Urothelium cell line (cell line): ENCODE results near the gene FAM3C.

Source experiments
- DNase-seq: peaks from one replicate; pipeline ENCODE4 v3.0.0; 2011; ENCODE audit warnings: low spot score, mixed read lengths
- FAIRE-seq: peaks from 2 replicates; lab custom pipeline; 2011; peaks lifted over from hg19 to GRCh38; lab: Jason Lieb, UNC

Gene FAM3C

DNA sequence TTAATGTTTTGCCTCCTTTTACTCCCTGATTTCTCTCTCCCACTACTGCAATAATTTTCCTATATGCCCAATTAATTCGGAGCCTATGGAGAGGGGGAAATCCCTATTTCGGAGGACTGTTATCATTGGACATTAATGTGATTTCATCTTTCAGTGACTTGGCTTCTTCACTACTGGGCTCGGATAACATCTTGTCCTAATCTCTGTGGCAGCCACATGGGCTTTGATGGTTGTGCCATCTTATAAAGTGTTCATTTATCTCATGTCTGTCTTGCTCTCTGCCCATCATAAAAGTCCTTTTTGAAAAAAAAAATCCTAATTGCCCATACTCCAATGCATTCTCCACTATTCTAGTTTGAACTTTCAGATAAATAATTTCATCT is 15.5 kb upstream of the FAM3C start:
- no peak for DNase-seq

DNA sequence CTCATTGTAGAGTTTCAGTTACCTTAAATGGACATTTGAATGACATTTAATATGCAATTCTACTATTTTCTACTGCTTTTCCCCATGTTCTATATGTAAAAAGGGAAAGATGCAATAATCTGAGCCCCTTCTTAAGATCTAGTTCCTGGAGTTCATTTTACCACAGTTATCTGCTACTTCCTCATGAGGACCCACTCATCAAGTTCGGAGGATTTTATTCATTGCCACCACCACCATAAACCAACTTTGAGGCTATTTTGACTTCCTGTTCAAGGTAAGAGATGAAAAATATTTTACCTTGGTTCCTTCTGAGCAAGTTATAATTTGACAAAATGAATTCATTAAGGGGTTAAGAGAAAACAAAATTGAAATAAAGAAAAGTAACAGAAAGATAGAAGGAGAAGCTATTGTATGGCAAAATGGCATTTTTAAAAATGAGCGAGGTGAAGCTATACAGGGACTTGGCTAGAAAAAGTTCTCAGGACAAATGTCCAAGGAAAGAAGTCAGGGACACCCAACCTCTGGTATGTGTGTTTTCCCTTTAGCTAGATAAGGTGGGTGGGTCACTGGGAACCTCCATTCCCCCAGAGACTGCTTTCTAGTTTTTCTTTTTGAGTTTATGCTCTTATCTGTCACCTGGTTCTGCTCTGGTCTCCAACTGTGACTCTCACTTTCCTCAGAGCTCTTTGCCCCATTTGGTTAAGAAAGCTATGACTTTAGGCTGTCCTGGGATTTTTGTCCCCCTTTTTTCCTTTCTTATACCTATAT is 14.9 kb upstream of the FAM3C start:
- DNase-seq (no peak), FAIRE-seq (no peak)

More for the DNA sequence above, 15.5 kb upstream of the FAM3C start:
- FAIRE-seq, result no peak

DNA sequence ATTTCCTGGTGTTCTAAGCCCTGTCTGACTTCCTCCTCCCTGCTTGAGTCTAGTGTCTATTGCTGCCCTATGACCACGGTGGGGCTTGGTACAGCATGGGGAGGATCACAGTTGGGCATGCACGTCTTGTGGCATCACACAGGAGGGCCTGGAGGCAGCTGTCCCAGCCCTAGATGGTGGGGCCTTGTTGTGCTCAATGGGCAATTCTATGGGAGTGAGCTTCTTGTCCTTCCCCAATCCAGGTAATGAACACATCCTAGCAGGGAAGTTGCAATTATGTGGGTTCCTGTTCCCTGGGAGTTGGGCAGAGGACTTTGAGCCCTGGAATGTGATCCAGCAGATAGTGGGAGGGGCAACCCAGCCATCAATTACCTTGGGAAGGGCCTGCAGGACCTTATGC is 10.8 kb upstream of the FAM3C start:
- DNase-seq, result no peak
- no peak for FAIRE-seq

DNA sequence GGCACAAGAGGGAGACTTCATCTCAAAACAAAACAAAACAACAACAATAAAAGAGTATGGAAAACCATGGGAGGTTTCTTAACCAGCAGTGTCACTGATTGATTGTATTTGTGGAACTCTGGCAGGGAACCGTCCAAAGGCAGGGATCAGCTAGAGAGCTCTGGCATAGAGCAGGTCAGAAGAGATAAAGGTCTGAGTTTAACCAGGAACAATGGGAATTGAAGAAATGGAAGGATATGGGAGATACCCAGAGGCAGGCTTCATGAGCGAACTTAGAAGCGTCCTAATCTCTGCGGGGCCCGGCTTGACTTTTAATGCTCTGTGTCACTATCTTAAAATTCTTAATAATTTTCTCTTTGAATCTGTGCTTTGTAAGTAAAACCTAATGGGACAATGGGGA is 10.4 kb upstream of the FAM3C start:
- FAIRE-seq (no peak), DNase-seq (no peak)

DNA sequence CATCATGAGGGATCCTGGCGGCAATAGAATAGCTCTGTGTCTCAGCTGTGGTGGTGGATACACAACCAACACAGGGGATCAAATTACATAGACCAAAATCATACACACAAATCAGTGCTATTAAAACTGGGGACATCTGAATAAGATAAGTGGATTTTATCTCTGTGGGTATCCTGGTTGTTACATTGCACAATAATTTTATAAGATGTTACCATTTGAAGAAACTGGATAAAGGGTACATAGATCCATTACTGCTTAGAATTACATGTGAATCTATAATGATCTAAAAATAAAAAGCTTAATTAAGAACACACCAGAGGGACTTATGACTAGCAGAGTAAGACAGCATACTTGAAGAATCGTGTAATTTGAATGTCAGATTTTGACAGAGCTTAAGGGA is 8.2 kb upstream of the FAM3C start:
- FAIRE-seq, result no peak

DNA sequence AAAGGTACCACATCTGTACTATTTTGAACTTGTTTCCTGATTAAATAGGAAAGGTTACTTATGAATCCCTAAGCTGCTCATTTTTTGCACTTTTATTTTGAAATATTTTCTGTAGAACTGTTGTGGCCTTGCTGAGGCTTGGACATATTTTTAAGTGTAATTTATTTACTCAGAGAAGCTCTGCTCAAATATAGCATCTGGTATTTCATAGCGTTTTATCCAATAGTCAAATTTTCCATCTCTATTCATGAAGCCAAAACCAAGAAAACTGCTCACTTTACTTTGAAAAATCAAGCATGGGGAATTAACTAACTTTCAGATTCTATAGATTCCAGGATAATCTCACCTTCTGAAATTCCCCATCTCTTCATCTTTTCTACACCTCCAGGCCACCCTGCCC is 6.6 kb upstream of the FAM3C start:
- FAIRE-seq (no peak), DNase-seq (no peak)

More for the DNA sequence above, 8.2 kb upstream of the FAM3C start:
- DNase-seq, result no peak

DNA sequence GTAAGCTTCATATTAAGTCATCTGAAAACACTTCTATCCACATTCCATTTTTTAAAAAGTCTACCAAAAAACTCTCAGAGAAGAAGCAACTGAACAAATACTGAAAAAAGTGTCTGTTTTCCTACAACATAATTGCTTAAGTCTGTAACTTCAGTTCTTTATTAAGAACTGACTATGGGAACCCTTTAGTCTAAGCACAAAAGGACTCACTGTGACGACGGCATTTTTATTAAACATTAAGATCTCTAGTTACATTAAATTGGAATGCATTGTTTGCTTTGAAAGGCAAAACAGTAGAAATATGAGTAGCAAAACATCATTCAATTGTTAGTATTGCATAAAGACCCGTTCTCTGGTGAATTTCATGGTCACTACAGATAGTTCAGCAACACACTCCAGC is 5.8 kb upstream of the FAM3C start:
- DNase-seq, result no peak
- FAIRE-seq, result no peak

DNA sequence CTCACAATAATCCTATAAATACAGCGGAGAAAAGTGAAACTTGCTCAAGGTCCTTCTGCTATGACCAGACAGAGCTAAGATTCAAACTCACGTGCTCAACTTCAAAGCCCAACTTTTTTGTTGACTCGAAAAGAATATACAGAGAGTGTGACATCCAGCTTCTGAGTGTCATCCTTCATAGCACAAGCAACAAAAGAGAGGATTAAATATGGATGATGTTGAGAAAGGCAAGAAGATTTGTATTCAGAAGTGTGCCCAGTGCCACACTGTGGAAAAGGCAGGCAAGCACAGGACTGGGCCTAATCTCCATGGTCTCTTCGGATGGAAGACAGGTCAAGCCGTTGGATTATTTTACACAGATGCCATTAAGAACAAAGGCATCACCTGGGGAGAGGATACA is 2.1 kb upstream of the FAM3C start:
- FAIRE-seq (no peak), DNase-seq (no peak)

DNA sequence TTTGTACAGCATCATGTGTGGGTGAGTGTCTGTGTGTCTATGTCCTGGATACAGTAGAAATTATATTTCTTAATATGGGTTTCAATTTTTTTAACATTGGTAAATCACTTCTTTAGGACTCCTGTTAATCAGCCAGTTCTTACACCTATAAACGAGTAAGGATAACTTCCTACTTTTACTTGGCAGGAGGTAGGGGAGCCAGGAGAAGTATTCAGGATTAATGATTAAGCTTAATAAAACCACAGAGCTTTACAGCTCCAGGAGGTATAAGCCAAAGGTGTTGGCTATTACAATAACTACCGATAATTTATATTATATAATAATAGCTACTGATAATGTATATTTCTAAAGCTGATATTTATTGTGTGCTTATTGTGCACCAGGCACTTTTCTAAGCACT is 1.7 kb upstream of the FAM3C start:
- FAIRE-seq, result no peak
- no peak for DNase-seq

DNA sequence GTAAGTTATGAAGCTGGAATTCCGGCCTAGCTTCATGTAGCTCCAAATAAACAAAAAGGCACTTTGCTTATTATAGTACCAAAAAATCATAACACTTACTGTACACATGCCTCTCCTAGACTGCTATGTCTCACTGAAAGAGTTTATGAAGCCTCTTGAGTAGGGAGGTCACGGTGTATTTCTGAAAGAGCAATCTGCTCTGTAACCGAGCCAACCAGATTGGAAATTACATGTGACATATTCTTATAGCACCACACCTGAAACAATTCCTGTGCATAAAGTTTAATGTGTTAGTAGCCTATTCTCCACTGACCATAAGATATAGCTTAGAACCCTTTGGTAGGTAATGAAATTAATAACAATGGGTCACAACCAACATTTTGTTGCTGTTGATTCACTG is 1.3 kb upstream of the FAM3C start:
- FAIRE-seq (no peak), DNase-seq (no peak)

DNA sequence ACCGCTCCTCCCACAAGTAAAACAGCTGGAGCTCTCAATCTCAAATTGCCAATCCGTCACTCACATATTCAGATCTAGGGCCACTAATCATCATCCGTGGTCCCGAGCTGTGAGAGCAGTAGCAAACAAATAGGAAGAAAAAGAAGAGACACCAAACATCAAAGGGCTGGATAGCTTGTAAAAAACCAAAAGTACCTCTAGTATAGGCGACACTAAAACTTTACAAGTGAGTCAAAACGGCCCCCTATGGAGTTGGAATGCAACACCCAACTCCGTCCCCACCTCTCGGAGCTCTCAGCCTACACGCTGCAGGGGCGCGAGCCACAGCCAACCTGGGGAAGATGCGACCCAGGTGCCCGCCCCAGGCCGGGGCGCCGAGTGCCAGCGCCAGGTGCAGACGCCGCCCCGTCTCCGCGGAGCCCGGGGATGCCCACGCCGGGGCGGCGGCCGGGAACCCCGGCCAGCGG is 581 bp downstream of the FAM3C start:
- DNase-seq (peak; percentile 1), FAIRE-seq (no peak)

DNA sequence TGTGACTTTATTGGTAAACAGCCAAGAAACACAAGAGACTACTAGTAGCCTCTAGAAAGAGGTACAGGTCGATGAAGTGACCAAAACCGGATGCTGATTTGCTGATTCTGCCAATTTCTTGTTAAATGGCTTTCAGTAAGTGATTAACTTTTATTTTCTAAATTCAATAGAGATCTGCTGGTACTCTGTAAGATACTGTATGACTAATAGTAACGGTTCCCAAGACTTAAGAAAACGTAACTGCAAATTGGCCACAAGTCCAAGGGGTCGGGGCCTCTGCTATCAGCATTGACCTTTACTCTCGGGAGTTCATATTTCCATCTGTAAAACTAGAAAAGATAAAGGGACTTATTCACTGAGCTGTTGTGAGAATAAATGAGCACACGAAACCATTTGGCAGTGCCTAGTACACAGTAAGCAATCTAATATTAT is 1.4 kb downstream of the FAM3C start:
- no peak for DNase-seq
- no peak for FAIRE-seq

DNA sequence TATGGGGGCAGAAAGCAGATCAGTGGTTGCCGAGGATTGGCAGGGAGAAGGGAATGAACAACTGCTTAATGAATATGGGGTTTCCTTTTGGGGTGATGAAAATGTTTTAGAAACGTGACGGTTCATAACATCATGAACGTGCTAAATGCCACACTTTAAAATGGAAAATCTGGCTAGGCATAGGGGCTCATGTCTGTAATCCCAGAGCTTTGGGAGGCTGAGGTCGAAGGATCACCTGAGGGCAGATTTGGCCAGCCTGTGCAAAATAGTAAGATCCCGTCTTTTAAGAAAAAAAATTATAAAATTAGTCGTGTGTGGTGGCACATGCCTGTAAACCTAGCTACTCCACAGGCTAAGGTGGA is 3.1 kb downstream of the FAM3C start:
- DNase-seq (no peak), FAIRE-seq (no peak)

DNA sequence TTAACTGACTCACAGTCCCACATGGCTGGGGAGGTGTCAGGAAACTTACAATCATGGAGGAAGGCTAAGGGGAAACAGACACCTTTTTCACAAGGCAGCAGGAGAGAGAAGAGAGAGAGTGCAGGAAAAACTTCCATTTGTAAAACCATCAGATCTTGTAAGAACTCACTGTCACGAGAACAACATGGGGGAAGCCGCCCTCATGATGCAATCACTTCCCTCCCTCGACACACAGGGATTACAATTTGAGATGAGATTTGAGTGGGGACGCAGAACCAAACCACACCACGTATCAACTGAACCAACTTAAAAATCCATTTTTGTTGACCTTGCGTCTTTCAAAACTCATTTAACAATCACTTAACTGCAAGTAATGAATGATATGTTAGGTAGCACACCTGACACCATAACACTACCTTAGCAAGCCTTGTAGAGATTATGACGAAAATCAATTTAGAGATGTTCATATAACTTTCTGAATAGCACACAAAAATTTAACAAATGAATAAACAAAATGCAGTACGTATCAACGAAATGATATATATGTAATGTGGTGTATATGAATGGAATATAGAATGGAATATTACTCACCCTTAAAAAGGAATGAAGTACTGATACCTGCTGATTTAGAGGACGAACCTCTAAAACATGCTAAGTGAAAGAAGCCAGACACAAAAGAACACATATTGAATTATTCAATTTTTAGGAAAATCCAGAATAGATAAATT is 3.7 kb downstream of the FAM3C start:
- FAIRE-seq (no peak), DNase-seq (no peak)

DNA sequence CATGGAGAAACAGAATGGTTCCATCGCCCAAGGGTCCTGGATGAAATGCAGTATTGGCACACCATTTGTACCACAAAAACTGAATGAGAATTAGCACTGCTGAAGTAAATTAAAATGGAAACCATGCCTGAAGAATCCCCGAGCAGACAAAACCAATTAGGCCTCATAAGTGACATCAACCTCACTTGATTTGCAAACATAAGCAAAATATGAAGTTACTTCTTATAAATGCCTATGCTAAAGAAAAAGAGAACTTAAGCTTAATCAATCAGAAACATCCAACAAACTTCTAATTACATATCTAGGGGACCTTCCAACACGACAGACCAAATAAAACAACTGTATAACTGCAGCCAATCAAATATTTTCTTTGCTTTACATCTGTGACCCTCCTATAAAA is 4.4 kb downstream of the FAM3C start:
- no peak for DNase-seq
- FAIRE-seq, result no peak

DNA sequence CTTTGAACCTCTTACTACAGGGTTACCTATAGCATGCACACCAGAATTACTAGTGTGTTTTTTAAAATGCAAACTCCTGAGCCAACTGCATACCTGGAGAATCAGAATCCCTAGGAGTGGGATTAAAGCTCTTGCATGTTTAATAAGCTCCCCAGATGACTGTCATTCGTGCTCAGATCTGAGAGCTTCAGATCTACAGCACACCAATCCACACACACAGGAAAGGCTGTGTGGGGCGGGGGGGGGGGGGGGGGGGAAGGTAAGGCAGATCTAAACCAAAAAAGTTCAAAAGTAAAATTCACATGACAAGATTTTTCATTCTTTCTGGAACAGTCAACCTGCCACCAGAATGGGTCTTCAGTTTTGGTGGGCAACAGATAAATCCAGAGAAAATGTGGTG is 5.5 kb downstream of the FAM3C start:
- no peak for FAIRE-seq
- DNase-seq, result no peak

DNA sequence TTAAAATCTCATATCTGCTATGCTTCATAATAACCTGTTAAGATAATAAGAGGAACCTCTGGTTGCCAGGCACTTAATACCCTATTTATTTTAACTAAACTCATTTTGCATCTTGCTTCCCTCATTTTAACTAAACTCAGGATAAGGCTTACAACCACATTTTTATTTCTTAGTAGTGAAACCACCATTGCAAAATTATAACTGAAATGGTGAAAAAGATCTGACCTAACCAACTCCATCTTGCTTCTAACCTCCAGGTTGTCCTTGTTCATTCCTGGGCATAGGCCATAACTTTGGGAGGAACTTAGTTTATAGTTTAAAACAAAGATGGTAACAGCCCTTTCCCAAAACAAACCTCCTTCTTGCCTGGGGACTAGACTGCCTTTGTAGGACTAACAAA is 6.0 kb downstream of the FAM3C start:
- FAIRE-seq, result no peak
- DNase-seq, result no peak

DNA sequence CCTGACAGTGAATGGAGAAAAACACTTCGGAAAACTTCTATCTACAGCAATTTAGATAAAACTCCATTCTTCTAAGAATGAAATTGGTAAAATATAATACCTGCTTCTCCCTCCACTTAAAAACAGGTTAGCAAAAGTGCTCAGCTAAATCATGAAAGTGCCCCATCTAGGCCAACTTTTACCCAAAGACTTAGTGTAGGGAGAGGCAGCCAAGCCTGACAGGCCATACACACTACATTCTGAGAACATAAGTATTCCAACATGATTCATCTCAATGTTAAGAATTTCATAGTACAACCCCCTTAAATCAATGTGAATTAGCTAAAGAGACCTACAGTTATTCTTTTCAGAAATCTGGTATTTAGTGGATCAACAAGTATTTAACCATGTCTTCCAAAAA is 7.2 kb downstream of the FAM3C start:
- FAIRE-seq (no peak), DNase-seq (no peak)

DNA sequence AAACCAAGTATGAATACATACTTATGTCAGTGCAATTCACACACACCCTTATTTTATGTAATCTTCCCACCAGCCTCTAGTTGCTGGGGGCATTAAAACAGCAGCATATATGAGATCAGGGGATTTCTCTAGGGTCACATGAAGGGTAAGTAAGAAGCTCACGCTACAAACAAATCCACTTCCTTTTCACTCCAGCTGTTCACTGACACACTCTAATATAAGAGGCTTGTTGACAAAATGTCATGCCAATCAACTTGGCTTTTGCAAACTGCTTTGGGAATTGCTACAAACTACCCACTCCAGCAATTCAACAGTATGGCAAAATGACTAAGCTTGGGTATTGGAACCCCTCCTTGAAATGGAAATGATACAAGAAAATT is 10.3 kb downstream of the FAM3C start:
- DNase-seq, result no peak
- FAIRE-seq, result no peak

DNA sequence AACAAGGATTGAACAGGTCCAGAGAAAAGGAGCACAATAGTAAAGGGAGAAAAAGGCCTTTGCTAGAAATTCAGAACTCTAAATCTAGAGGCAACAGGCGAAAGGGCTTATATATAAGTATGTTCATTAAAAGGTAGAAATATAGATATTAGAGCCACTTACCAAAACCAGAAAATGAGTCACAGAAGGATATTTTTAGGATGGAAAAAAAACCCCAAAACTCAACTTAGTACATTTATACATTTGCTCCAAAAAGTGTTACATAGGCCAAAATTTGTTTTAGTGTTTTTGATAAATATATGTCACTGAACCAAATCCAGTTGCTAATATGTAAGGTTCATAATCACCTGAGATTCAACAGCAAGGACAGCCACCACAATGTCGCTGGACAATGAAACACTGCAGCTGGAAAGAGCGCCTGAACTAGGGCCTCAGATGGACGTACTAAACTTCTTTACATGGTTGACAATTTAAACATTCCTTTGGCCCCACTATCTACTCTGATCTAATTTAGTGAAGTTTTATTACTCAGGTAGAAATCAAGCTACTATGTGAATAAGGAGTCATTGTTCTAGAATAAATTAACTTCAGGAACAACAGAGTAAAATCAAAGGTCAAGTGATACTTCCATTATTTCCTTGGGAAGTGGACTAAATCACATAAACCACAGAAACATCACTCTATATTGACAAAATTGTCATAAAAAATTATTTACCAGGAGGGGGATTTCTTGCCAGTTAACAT is 10.9 kb downstream of the FAM3C start:
- FAIRE-seq, result no peak
- DNase-seq, result no peak

DNA sequence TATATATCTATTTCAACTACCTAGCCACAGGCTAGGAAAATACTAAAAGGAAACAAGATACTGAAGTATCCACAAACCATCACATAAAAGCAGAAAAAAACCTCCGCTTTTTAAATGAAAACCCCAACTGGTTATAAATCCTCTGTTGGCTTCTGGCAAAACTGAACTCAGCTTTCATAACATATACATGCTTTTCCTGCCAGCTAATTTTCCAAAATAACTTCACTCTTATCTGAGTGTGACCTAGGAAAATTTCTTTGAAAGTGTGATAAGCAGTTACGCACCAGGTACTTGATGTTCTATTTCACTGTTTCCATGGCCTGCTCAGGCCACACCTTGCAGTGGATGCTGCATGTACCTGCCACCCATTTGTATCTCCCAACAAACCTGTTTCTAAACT is 11.8 kb downstream of the FAM3C start:
- no peak for FAIRE-seq
- no peak for DNase-seq
